HepG2 (cell line): ENCODE measurements around the gene NF2. TPM values are rescaled to one million over a fixed set of nuclear protein-coding genes. Genes with fewer than 3 reads are reported as not detected.
A peak's percentile ranks its signal among the peaks of the same experiment; 100 is the strongest.

Experiments used
- ATF7 ChIP-seq, 2 experiments: fragments of 450-650 bp in 1 of 2; sonication (generic) in 1 of 2; formaldehyde crosslinking in 1 of 2; IDR thresholded peaks; 2 replicates each; pipeline versions ENCODE4 v1.4.0 to v1.6.1; 2016 to 2020; ENCODE audit warnings: antibody characterized with exemption in 1 of 2, mild to moderate bottlenecking in 1 of 2, missing genetic modification reagents in 1 of 2
- CEBPG ChIP-seq: IDR thresholded peaks from 2 replicates; pipeline ENCODE4 v1.6.1; 2016
- HDAC1 ChIP-seq: sonication (generic); formaldehyde crosslinking; IDR thresholded peaks from 2 replicates; pipeline ENCODE4 v1.5.1; 2020; ENCODE audit warnings: mild to moderate bottlenecking, missing genetic modification reagents
- RBFOX2 ChIP-seq: fragments of 200-400 bp; formaldehyde crosslinking; IDR thresholded peaks from 2 replicates; pipeline ENCODE4 v1.6.1; 2017; ENCODE audit warnings: low read depth, mild to moderate bottlenecking, low read length
- SOX5 ChIP-seq: IDR thresholded peaks from 2 replicates; pipeline ENCODE4 v1.6.1; 2016; ENCODE audit warnings: borderline replicate concordance
- TMF1 ChIP-seq: sonication (generic); formaldehyde crosslinking; IDR thresholded peaks from 2 replicates; pipeline ENCODE4 v1.8.1; 2022; ENCODE audit warnings: low read depth, missing genetic modification reagents
- TOE1 ChIP-seq: sonication (generic); formaldehyde crosslinking; IDR thresholded peaks from 2 replicates; pipeline ENCODE4 v1.4.0; 2020; ENCODE audit warnings: mild to moderate bottlenecking, missing genetic modification reagents
- ZBTB7B ChIP-seq: sonication (generic); formaldehyde crosslinking; IDR thresholded peaks from 2 replicates; pipeline ENCODE4 v1.4.0; 2020; ENCODE audit warnings: missing genetic modification reagents
- ZBTB8A ChIP-seq: sonication (generic); formaldehyde crosslinking; IDR thresholded peaks from 2 replicates; pipeline ENCODE4 v1.4.0; 2020; ENCODE audit warnings: mild to moderate bottlenecking, low read depth, missing genetic modification reagents, borderline replicate concordance
- ZNF329 ChIP-seq: sonication (generic); formaldehyde crosslinking; IDR thresholded peaks from 2 replicates; pipeline ENCODE4 v1.9.0; 2021; ENCODE audit warnings: low read depth, mild to moderate bottlenecking, missing genetic modification reagents
- ZNF460 ChIP-seq: sonication (generic); formaldehyde crosslinking; IDR thresholded peaks from 2 replicates; pipeline ENCODE4 v1.5.1; 2020; ENCODE audit warnings: missing genetic modification reagents, mild to moderate bottlenecking, borderline replicate concordance
- ZNF598 ChIP-seq: sonication (generic); formaldehyde crosslinking; IDR thresholded peaks from 2 replicates; pipeline ENCODE4 v1.5.1; 2020; ENCODE audit warnings: mild to moderate bottlenecking, missing genetic modification reagents, borderline replicate concordance
- polyA plus RNA-seq, 8 experiments: library from polyadenylated mRNA; depleted of rRNA in 3 of 8; stranded (reverse) in 7 of 8; unstranded in 1 of 8; fragments of >200 nt; fragmentation: Illumina TruSeq in 4 of 8; extraction: Trizol in 4 of 8; gene quantifications; 2 replicates each; pipeline versions ENCODE4 v1.2.1 to v1.2.3, GENCODE V29; 2011 to 2016; ENCODE audit warnings: low read depth in 4 of 8, missing spikeins in 1 of 8, mixed read lengths in 1 of 8; ENCODE audit not compliant: insufficient read depth in 1 of 8
- total RNA-seq, 5 experiments: library from RNA; depleted of rRNA; stranded (reverse); fragments of >200 nt; fragmentation: Illumina TruSeq; extraction: Trizol; gene quantifications; 2 replicates each; pipeline ENCODE4 v1.2.3, GENCODE V29; 2016; ENCODE audit warnings: low read depth in 1 of 5
- TF ChIP-seq, protein P1 (sequence below): sonication (generic); formaldehyde crosslinking; IDR thresholded peaks from 2 replicates; pipeline ENCODE4 v1.4.0; 2020; ENCODE audit warnings: missing genetic modification reagents
- TF ChIP-seq, protein P2 (sequence below): sonication (generic); formaldehyde crosslinking; IDR thresholded peaks from 2 replicates; pipeline ENCODE4 v1.8.1; 2022; ENCODE audit warnings: low read depth, mild to moderate bottlenecking, missing genetic modification reagents
- TF ChIP-seq, protein P3 (sequence below): sonication (generic); formaldehyde crosslinking; IDR thresholded peaks from 2 replicates; pipeline ENCODE4 v1.4.0; 2020; ENCODE audit warnings: missing genetic modification reagents
- TF ChIP-seq, protein P4 (sequence below): sonication (generic); formaldehyde crosslinking; IDR thresholded peaks from 2 replicates; pipeline ENCODE4 v1.5.0; 2020; ENCODE audit warnings: missing genetic modification reagents, mild to moderate bottlenecking, borderline replicate concordance

The NF2 gene
- total and polyA plus RNA-seq, 2 of the 13 experiments (the other 11 are each of a cell fraction or from before 2014, with no cell fraction given) = 9.3 to 33.3 TPM

DNA sequence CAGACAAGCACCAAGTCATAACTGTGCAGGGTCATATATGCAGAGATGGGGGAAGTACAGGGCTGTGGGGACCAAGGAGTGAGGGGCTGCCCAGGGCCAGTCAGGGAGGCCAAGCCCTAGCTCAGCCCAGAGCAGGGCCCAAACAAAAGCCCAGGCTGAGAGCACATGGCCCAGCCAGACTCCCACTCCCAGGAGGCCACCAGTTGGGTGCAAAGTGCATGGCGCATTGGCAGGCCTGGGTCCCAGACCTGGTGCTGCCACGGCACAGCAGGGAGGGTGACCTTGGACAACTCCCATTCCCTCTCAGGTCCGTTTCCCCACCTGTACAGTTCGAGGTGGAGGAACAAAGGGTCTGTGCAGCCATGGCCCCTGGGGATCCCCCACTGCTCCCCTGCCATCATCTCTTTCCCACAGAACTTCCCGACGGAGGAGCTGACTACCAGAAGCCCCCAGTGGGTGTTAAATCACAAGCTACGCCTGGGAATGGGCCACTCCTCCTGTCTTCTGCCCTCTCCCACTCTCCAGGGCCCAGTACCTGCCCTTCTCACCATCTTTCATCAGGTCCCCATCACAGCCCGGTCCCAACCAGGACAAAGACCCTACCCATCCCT lies 23.1 kb upstream of the NF2 start (continued):
- TF ChIP-seq, protein P1, sequence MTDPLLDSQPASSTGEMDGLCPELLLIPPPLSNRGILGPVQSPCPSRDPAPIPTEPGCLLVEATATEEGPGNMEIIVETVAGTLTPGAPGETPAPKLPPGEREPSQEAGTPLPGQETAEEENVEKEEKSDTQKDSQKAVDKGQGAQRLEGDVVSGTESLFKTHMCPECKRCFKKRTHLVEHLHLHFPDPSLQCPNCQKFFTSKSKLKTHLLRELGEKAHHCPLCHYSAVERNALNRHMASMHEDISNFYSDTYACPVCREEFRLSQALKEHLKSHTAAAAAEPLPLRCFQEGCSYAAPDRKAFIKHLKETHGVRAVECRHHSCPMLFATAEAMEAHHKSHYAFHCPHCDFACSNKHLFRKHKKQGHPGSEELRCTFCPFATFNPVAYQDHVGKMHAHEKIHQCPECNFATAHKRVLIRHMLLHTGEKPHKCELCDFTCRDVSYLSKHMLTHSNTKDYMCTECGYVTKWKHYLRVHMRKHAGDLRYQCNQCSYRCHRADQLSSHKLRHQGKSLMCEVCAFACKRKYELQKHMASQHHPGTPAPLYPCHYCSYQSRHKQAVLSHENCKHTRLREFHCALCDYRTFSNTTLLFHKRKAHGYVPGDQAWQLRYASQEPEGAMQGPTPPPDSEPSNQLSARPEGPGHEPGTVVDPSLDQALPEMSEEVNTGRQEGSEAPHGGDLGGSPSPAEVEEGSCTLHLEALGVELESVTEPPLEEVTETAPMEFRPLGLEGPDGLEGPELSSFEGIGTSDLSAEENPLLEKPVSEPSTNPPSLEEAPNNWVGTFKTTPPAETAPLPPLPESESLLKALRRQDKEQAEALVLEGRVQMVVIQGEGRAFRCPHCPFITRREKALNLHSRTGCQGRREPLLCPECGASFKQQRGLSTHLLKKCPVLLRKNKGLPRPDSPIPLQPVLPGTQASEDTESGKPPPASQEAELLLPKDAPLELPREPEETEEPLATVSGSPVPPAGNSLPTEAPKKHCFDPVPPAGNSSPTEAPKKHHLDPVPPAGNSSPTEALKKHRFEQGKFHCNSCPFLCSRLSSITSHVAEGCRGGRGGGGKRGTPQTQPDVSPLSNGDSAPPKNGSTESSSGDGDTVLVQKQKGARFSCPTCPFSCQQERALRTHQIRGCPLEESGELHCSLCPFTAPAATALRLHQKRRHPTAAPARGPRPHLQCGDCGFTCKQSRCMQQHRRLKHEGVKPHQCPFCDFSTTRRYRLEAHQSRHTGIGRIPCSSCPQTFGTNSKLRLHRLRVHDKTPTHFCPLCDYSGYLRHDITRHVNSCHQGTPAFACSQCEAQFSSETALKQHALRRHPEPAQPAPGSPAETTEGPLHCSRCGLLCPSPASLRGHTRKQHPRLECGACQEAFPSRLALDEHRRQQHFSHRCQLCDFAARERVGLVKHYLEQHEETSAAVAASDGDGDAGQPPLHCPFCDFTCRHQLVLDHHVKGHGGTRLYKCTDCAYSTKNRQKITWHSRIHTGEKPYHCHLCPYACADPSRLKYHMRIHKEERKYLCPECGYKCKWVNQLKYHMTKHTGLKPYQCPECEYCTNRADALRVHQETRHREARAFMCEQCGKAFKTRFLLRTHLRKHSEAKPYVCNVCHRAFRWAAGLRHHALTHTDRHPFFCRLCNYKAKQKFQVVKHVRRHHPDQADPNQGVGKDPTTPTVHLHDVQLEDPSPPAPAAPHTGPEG (CRISPR knock-in tag) = no peak
- TF ChIP-seq ZNF329 (CRISPR knock-in tag) (peak; percentile 77; the same call in 1 of the 2 replicates), ZBTB8A (CRISPR knock-in tag) (no peak), SOX5 (peak; percentile 63; the same call in 1 of the 2 replicates), RBFOX2 (peak; percentile 72), ATF7 (IDR thresholded peaks at IDR 0.05) (no peak), ATF7 (CRISPR knock-in tag; IDR thresholded peaks at IDR 0.05) (peak; percentile 71; the same call in 1 of the 2 replicates), TMF1 (peak; percentile 57; the same call in 1 of the 2 replicates), ZNF460 (peak; percentile 47; the same call in 1 of the 2 replicates), HDAC1 (CRISPR knock-in tag) (peak; percentile 47; the same call in 1 of the 2 replicates), CEBPG (CRISPR knock-in tag) (peak; percentile 21; the same call in 1 of the 2 replicates), ZNF598 (CRISPR knock-in tag) (0 out of 2 replicates have a peak, but pooled peaks have one; percentile 47), TOE1 (CRISPR knock-in tag) (no peak), ZBTB7B (CRISPR knock-in tag) (peak; percentile 96)
- TF ChIP-seq, protein P2, sequence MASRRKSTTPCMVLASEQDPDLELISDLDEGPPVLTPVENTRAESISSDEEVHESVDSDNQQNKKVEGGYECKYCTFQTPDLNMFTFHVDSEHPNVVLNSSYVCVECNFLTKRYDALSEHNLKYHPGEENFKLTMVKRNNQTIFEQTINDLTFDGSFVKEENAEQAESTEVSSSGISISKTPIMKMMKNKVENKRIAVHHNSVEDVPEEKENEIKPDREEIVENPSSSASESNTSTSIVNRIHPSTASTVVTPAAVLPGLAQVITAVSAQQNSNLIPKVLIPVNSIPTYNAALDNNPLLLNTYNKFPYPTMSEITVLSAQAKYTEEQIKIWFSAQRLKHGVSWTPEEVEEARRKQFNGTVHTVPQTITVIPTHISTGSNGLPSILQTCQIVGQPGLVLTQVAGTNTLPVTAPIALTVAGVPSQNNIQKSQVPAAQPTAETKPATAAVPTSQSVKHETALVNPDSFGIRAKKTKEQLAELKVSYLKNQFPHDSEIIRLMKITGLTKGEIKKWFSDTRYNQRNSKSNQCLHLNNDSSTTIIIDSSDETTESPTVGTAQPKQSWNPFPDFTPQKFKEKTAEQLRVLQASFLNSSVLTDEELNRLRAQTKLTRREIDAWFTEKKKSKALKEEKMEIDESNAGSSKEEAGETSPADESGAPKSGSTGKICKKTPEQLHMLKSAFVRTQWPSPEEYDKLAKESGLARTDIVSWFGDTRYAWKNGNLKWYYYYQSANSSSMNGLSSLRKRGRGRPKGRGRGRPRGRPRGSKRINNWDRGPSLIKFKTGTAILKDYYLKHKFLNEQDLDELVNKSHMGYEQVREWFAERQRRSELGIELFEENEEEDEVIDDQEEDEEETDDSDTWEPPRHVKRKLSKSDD (CRISPR knock-in tag) = peak; percentile 80; the same call in 1 of the 2 replicates
- TF ChIP-seq, protein P3, sequence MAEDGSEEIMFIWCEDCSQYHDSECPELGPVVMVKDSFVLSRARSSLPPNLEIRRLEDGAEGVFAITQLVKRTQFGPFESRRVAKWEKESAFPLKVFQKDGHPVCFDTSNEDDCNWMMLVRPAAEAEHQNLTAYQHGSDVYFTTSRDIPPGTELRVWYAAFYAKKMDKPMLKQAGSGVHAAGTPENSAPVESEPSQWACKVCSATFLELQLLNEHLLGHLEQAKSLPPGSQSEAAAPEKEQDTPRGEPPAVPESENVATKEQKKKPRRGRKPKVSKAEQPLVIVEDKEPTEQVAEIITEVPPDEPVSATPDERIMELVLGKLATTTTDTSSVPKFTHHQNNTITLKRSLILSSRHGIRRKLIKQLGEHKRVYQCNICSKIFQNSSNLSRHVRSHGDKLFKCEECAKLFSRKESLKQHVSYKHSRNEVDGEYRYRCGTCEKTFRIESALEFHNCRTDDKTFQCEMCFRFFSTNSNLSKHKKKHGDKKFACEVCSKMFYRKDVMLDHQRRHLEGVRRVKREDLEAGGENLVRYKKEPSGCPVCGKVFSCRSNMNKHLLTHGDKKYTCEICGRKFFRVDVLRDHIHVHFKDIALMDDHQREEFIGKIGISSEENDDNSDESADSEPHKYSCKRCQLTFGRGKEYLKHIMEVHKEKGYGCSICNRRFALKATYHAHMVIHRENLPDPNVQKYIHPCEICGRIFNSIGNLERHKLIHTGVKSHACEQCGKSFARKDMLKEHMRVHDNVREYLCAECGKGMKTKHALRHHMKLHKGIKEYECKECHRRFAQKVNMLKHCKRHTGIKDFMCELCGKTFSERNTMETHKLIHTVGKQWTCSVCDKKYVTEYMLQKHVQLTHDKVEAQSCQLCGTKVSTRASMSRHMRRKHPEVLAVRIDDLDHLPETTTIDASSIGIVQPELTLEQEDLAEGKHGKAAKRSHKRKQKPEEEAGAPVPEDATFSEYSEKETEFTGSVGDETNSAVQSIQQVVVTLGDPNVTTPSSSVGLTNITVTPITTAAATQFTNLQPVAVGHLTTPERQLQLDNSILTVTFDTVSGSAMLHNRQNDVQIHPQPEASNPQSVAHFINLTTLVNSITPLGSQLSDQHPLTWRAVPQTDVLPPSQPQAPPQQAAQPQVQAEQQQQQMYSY = no peak
- TF ChIP-seq, protein P4, sequence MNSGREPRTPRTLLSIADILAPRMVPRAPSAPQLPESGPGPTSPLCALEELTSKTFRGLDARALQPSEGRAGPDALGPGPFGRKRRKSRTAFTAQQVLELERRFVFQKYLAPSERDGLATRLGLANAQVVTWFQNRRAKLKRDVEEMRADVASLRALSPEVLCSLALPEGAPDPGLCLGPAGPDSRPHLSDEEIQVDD (CRISPR knock-in tag) = peak; percentile 66; the same call in 1 of the 2 replicates
